ENCODE data around the gene PACSIN2.

PACSIN2 gene

GRCh38 chr22:42901790-42902508 lies 113.0 kb downstream of the PACSIN2 start:
- DNase-seq: no peak

GRCh38 chr22:42897960-42898359 lies 117.0 kb downstream of the PACSIN2 start:
- DNase-seq: no peak

DNA sequence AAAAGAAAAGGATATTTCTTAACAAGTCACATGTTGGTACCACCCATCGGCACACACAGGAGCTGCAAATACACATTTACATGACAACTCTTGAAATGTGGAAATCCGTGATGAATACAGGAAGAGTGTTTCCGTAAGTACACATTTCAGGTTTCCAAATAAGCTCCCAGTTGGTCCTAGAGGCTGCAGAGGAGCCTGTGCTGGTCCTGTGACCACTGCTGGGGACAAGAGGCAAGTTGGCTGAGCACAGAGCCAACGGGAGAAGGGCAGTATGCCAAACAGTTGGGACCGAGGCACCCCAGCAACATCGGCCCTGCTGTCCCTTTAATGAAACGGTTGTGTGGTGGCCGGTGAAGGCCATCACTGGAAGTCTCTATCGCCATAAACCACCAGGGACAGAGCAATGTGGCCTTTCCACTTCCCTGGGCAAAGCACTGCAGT lies 119.4 kb downstream of the PACSIN2 start:
- no peak for DNase-seq

GRCh38 chr22:42895087-42895486 lies 119.9 kb downstream of the PACSIN2 start:
- DNase-seq: no peak

- DNase-seq: no peak
These were observed 121.4 kb downstream of the PACSIN2 start for GRCh38 chr22:42893371-42894150.

DNA sequence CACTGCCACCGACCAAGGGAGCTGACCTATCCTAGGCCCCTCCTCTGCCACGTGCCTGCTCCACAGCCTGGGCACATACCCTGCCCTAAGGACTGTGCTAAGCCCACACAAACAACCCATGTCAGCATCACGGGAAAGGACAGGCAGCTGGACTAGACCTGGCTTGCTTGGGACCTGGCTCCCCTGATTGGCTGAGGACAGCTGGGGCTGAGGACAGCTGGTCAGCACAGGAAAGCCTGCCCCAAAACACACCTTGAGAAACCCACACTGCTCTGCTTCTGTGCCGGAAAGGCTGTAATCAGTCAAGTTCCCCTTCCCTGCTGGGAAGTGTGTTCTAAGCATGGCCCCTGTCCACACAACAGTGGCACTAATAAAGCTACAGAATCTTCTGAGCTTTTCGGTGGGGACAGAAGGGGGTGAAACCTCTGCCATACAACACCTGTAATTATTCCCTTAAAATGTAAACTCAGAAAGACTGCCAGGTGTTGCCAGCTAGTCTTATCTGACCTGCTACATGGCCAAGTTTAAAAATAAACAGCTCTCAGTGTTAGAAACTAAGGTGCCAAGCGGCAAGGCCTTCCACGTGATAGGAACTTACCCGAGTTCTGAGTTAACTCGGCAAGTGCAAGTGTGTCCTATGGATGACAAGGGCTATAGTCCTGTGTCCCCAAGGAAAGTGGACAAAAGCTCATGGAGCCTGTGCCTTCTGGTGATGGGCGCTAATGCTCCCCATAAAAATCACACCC lies 122.2 kb downstream of the PACSIN2 start:
- DNase-seq: no peak

DNA sequence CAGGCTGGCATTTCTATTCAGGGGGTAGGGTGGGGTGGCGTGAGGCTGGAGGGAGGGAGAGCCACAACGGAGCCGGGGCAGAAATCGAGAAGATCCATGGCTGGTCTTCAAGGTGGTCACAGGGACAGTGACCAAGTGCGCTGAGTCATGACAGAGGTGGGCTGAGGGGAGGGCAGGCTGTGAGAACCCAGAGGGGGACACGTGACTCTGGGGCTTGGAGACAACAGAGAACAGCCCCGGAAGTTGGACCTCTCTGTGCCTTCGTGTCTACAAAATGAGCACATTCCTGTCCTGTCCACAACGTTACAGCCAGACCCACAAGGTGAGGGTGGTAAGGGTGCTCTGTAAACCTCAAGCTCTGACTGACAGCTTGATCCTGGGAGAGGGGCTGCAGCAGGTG lies 122.8 kb downstream of the PACSIN2 start:
- DNase-seq: no peak

GRCh38 chr22:42891696-42892095 lies 123.3 kb downstream of the PACSIN2 start:
- no peak for DNase-seq

DNA sequence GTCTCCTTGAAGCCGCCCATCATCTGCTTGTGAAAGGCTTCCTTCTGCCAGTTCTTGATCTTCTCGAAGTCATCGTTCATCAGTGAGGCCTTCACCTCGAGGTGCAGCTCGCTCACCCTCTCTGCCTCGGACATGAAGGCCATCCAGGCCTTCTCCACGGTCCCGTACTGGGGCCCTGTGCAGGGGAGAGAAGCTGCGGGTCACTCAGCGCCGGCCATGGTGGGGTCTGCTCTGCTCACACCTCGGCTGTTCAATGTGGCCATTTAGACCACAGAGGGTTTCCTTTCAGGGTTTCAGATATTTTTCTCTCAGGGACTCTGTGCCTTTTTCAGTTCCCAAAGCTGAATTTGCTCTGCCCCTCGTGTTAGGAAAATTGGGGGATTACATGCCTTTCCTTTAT lies 123.9 kb downstream of the PACSIN2 start:
- DNase-seq: no peak

GRCh38 chr22:42889304-42889703 lies 125.6 kb downstream of the PACSIN2 start:
- no peak for DNase-seq

DNA sequence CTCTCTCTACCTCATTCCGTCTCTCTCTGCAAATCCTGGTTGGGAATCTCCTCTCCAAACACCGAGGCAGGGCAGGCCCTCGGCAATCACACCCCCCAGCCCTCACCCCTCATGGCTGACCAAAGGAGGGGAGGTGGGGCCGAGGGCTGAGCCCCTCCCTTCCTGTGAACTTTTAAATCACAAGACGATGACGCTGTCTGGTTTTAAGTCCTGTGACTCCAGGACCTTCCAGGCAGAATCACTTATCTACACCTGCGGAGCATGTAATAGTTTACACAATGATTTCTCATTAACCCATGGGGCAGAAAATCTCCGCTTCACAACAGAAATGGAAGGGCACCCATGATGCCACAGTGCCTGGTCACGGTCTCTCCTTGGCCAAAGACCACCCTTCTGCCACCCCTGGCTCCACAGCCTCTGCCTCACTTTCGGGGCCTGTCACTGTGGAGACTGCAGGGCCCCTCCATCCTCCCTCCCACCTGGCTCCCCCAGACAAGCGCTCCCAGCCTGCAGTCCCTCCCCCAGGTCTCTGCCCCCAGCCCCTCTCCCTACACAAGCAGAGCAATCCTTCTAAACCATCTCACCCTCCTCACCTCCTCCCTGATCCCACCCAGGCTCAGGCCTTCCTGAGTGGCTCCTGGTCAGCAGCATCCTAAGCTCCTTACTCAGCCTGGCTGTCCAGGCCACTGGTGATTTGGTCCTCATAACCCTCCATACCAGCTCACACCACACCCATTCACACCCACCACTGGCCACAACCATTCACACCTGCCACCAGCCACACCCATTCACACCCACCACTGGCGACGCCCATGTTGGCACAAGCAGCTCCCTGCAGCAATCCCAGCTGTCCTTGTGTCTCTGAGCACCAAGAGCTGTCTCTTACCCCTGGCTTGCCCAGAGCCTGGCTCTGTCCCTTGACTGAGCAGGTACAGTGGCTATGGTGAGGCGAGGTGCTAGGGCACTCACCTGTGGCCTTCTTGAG lies 127.1 kb downstream of the PACSIN2 start:
- DNase-seq: no peak

DNA sequence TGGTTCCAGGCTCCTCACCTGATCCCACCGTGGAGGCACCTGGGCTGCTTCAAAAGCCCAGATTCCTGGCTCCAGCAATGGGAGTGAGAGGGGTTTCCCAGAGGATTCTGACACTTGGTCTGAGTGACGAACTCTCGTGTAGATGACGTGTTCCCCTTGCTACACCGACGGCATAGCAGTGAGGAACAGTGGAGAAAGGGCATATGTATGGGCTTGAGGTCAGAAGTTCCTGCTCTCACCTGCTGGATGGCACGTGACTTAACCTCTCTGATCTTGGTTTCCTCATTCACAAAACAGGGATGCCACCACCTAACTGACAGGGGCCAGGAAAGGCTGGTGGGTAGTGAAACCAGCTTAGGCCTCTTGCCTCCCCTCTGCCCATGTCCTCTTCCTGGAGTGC lies 127.8 kb downstream of the PACSIN2 start:
- DNase-seq: no peak

DNA sequence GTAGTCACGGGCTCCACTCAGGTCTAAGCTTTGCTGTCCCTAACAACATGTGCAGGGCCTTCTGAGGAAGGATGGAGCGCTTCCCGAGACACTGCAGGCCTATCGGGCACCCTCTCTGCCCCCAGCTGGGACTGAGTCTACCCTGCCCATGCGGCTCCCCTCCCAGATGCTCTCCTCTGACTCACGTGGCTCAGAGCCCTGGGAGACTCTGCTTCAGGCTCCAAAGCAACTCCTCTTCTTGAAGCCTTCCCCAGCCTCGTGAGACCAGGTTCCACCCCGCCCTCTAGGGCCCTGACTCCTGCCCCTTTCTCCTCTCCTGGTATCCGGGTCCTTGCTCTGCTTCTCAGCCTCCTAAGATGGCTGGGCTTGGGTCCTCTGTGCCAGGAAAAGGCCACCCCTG lies 129.5 kb downstream of the PACSIN2 start:
- DNase-seq: no peak

DNA sequence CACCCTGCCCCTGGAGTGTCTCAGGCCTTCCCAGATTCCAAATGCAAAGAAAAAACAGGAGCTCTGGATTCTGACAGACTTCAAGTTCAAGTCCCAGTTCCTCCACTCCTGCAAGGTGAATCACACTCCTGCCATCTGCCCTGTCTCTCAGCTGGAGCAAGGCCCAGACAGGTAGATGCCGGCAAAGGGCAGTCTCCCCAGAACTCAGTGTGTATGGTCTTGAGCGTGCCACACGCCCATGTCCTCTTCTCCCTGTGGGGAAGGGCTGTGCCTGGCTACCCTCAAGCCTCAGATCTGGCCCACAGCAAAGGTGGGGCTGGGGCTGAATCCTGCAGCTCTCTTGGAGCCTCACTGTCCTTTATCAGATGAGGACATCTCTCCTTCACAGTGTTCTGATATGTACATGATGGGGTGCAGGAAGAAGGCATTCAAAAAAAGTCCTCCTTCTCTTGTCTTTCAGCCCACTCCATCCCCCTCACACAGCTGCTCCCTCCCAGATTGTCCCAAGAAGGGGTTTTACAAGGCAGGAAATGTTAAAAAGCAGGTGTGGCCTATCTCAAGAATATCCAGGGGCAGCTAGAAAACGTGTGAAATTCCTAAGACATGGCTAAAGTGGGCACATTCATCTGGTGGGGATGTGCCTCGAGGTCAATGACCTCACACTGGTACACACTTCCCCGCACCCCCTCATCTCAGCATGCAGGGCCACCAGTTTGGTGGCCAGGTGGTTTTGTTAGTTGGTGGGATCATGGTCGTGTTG lies 130.2 kb downstream of the PACSIN2 start:
- no peak for DNase-seq

- no peak for DNase-seq
These were observed 131.0 kb downstream of the PACSIN2 start for GRCh38 chr22:42883970-42884369.

GRCh38 chr22:42883121-42883520 lies 131.8 kb downstream of the PACSIN2 start:
- DNase-seq: no peak

DNA sequence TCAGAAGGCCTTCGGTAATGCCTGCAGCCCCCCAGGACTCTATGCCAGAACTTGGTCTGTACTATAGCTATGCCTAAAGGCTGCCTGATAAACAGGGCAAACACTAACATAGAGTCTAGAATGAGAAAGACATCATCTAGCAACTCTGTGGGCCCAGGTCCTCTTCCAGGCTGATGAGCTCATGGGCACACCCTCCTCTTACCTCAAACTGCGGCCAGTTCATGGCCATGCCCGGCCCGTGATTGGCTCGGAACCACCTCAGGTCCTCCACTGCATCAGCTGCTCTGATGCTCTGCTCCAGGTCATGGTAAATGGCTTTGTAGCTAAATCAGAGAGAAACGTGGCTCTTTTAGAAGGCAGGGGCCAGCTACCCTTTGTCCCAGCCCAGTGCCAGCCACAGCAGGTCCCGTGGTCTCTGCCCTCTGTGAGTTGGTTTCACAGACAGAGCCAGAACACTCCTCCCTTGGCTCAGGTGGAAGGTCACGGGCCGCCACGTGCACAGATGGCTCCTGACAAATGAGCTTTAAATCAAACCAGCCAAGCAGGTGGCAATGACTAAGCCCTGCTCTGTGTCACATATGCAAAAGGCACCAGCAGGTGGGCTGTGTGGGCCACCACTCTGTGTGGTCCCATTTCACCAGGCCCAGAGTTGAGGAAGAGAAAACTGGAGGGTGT lies 132.8 kb downstream of the PACSIN2 start:
- no peak for DNase-seq

- no peak for DNase-seq
These were observed 133.7 kb downstream of the PACSIN2 start for GRCh38 chr22:42881298-42881697.

GRCh38 chr22:42880815-42881214 lies 134.1 kb downstream of the PACSIN2 start:
- no peak for DNase-seq

DNA sequence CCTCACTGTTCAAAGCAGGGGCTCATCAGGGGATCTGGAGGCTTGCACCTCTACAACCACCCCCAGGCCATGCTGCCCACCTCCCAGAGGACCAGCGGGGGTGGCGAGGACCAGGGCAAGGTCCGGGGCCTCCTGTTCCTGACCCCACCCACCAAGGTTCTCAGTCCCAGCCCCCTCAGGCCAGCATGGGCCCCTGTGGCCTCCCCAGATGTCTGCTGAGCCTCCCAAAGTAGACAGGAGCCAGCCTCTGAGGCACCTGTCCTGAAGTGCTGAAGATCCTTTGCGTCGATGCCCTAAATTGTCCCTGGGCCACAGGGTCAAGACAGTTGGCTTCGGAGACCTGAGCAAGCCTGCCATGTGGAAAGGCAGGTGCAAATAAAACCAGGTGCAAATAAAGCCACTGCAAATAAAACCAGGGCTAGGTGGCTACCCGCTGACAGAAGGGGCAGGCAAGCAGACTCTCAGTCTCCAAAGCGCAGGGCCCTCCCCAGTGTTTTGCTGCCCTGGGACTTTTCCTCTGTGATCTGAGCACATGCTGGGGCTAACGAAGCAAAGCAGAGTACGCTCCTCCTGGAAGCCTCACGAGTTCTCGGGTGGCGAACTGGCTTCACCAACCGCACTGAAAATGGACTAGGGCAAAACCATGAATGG lies 135.5 kb downstream of the PACSIN2 start:
- DNase-seq: no peak
